Heart left ventricle (tissue), 13 donors: ENCODE measurements around the gene PIK3R6.

ENCODE experiments used
- POLR2A ChIP-seq, 2 donors: fragments of 450-650 bp; IDR thresholded peaks; one replicate each; pipeline ENCODE4 v1.6.1; 2017; ENCODE audit warnings: antibody characterized with exemption in 2 of 2, mild to moderate bottlenecking in 2 of 2, moderate library complexity in 2 of 2
- TF ChIP-seq, protein P1 (sequence below), 12 donors: fragments of 200-600 bp; sonication (generic) in 4 of 12; IDR thresholded peaks; one replicate each; pipeline versions ENCODE4 v1.5.0 to v1.8.0; 2018 to 2022; ENCODE audit warnings: antibody characterized with exemption in 12 of 12, mild to moderate bottlenecking in 5 of 12
- donor health status: ischemic (EF 13 %, LVEDD 7.1; RV severe dilation, severe dysfunction).
- donor health status: DM: no; HTN: yes; CAD: no.
- donor health status: DM: no; HTN: no; CAD: no.
- donor health status: ischemic (EF 25% LVEDD 6.9; RV normal size, moderate dysfunction).
- donor health status: ischemic (EF 25% LVEDD 5.7; RV mildly dilated, moderate dysfunction).
- donor health status: ischemic (EF 35%, LVEDD 5.7; RV mildly dilated, moderate dysfunction).
- donor health status: nonischemic (EF 11% LVEDD 7.7; RV severe dilation, severe dysfunction).
- donor health status: DM: yes; HTN: yes; CAD: no.
- donor health status: PGD.
- donor health status: ischemic (EF 29% LVEDD 5.4; RV normal size, mild dysfunction).
- donor health status: nonischemic (EF 23%, LVEDD 6.1; RV moderate dilation, normal function).

DNA sequence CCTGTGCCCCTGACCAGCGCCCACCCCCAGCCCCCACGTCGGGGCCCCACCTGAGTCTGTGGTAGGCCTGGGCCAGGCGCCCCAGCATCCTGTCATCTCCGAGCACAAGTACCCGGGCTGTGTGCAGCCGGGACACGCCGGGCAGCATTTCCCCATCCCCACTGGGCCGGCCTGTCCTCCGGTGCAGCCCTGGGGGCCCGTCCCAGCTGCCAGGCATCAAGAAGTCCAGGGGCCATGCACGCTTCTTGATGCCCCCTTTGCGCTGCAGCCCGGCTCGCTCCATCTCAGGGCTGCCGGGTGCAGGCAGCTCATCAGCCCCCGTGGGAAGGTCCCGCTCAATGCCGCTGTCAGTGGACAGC lies 39.0 kb downstream of the PIK3R6 start:
- TF ChIP-seq, protein P1, sequence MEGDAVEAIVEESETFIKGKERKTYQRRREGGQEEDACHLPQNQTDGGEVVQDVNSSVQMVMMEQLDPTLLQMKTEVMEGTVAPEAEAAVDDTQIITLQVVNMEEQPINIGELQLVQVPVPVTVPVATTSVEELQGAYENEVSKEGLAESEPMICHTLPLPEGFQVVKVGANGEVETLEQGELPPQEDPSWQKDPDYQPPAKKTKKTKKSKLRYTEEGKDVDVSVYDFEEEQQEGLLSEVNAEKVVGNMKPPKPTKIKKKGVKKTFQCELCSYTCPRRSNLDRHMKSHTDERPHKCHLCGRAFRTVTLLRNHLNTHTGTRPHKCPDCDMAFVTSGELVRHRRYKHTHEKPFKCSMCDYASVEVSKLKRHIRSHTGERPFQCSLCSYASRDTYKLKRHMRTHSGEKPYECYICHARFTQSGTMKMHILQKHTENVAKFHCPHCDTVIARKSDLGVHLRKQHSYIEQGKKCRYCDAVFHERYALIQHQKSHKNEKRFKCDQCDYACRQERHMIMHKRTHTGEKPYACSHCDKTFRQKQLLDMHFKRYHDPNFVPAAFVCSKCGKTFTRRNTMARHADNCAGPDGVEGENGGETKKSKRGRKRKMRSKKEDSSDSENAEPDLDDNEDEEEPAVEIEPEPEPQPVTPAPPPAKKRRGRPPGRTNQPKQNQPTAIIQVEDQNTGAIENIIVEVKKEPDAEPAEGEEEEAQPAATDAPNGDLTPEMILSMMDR (IDR thresholded peaks at IDR 0.05): no peak
- no peak for TF ChIP-seq POLR2A (IDR thresholded peaks at IDR 0.05)
